H9 (cell line): ENCODE measurements around the gene MN1. TPM values are rescaled to one million over a fixed set of nuclear protein-coding genes. Genes with fewer than 3 reads are reported as not detected.

Experiments
- DNase-seq: peaks from one replicate; pipeline ENCODE4 v3.0.0-alpha.2; 2017
- H2AFZ ChIP-seq: one replicate; pipeline ENCODE4 v1.6.1; 2013; ENCODE audit warnings: mild to moderate bottlenecking, low read length, control low read depth, moderate library complexity
- H2AK5ac ChIP-seq: 2 replicates; pipeline ENCODE4 v1.6.1; 2013; ENCODE audit warnings: low read length, control low read depth, mixed read lengths; ENCODE audit not compliant: insufficient read length
- H2BK120ac ChIP-seq: one replicate; pipeline ENCODE4 v1.6.1; 2013; ENCODE audit warnings: low read depth, mild to moderate bottlenecking, low read length, control low read depth, inconsistent platforms; ENCODE audit not compliant: poor library complexity, severe bottlenecking
- H2BK12ac ChIP-seq: 2 replicates; pipeline ENCODE4 v1.6.1; 2013; ENCODE audit warnings: low read length, control low read depth, mixed read lengths, low read depth; ENCODE audit not compliant: insufficient read length
- H2BK15ac ChIP-seq: 2 replicates; pipeline ENCODE4 v1.6.1; 2013; ENCODE audit warnings: low read depth, low read length, control low read depth
- H2BK20ac ChIP-seq: one replicate; pipeline ENCODE4 v1.6.1; 2013; ENCODE audit warnings: low read depth, mild to moderate bottlenecking, low read length, control low read depth, inconsistent platforms; ENCODE audit not compliant: poor library complexity, severe bottlenecking
- H2BK5ac ChIP-seq: 2 replicates; pipeline ENCODE4 v1.6.1; 2013; ENCODE audit warnings: low read length, control low read depth, mixed read lengths; ENCODE audit not compliant: insufficient read length
- H3K14ac ChIP-seq: 2 replicates; pipeline ENCODE4 v1.6.1; 2013; ENCODE audit warnings: low read length, control low read depth; ENCODE audit not compliant: insufficient read depth
- H3K18ac ChIP-seq: 2 replicates; pipeline ENCODE4 v1.6.1; 2013; ENCODE audit warnings: low read depth, mild to moderate bottlenecking, mixed read lengths, low read length, control low read depth; ENCODE audit not compliant: insufficient read length
- H3K23ac ChIP-seq: 2 replicates; pipeline ENCODE4 v1.6.1; 2013; ENCODE audit warnings: low read length, control low read depth, mixed read lengths, low read depth; ENCODE audit not compliant: insufficient read length
- H3K23me2 ChIP-seq: 2 replicates; pipeline ENCODE4 v1.6.1; 2013; ENCODE audit warnings: low read depth, mild to moderate bottlenecking, mixed read lengths, low read length, control low read depth; ENCODE audit not compliant: insufficient read length, poor library complexity, severe bottlenecking
- H3K27ac ChIP-seq: 2 replicates; pipeline ENCODE4 v1.5.1; 2013; ENCODE audit warnings: low read length, control low read depth, mixed read lengths, low read depth; ENCODE audit not compliant: insufficient read length
- H3K27me3 ChIP-seq: 2 replicates; pipeline ENCODE4 v1.6.1; 2013; ENCODE audit warnings: low read length, control low read depth, inconsistent platforms; ENCODE audit not compliant: insufficient read depth
- H3K4ac ChIP-seq: 2 replicates; pipeline ENCODE4 v1.6.1; 2013; ENCODE audit warnings: low read depth, mild to moderate bottlenecking, control low read depth, inconsistent platforms, low read length, moderate library complexity
- H3K4me1 ChIP-seq: 2 replicates; pipeline ENCODE4 v1.6.1; 2013; ENCODE audit warnings: low read length, control low read depth, inconsistent platforms; ENCODE audit not compliant: insufficient read depth
- H3K4me2 ChIP-seq: 2 replicates; pipeline ENCODE4 v1.6.1; 2013; ENCODE audit warnings: low read length, control low read depth, mixed read lengths; ENCODE audit not compliant: insufficient read length, insufficient read depth
- H3K56ac ChIP-seq: 2 replicates; pipeline ENCODE4 v1.6.1; 2013; ENCODE audit warnings: low read depth, mild to moderate bottlenecking, mixed read lengths, low read length, control low read depth; ENCODE audit not compliant: insufficient read length
- H3K79me1 ChIP-seq: 2 replicates; pipeline ENCODE4 v1.6.1; 2013; ENCODE audit warnings: low read depth, mild to moderate bottlenecking, moderate library complexity, low read length, control low read depth, inconsistent platforms; ENCODE audit not compliant: insufficient read depth, poor library complexity, severe bottlenecking
- H3K79me2 ChIP-seq: 2 replicates; pipeline ENCODE4 v1.6.1; 2013; ENCODE audit warnings: low read length, control low read depth, inconsistent platforms; ENCODE audit not compliant: insufficient read depth
- H3K9ac ChIP-seq: 2 replicates; pipeline ENCODE4 v1.6.1; 2013; ENCODE audit warnings: low read length, control low read depth, mixed read lengths; ENCODE audit not compliant: insufficient read length; ENCODE audit errors: extremely low read depth
- H3K9me3 ChIP-seq: one replicate; pipeline ENCODE4 v1.6.1; 2013; ENCODE audit warnings: low read depth, low read length, inconsistent platforms; ENCODE audit not compliant: control insufficient read depth
- H3T11ph ChIP-seq: one replicate; pipeline ENCODE4 v1.6.1; 2013; ENCODE audit warnings: mild to moderate bottlenecking, low read length, control low read depth, inconsistent platforms
- H4K20me1 ChIP-seq: one replicate; pipeline ENCODE4 v1.6.1; 2013; ENCODE audit not compliant: control insufficient read depth, insufficient read length, insufficient read depth
- H4K5ac ChIP-seq: 2 replicates; pipeline ENCODE4 v1.6.1; 2013; ENCODE audit warnings: low read depth, mild to moderate bottlenecking, mixed read lengths, low read length, control low read depth; ENCODE audit not compliant: insufficient read length
- H4K8ac ChIP-seq: replicated peaks from 2 replicates; pipeline ENCODE4 v1.6.1; 2013; ENCODE audit warnings: low read length, control low read depth, mixed read lengths, low read depth; ENCODE audit not compliant: insufficient read length
- H4K91ac ChIP-seq: 2 replicates; pipeline ENCODE4 v1.6.1; 2013; ENCODE audit warnings: low read depth, mild to moderate bottlenecking, moderate library complexity, mixed read lengths, low read length, control low read depth; ENCODE audit not compliant: insufficient read length
- H3K27ac Mint-ChIP-seq, 3 experiments: 2 replicates in 2 of 3; 3 replicates in 1 of 3; pipeline ENCODE4 v1.8.0; 2020 to 2021; ENCODE audit warnings: mixed read lengths in 3 of 3, mild to moderate bottlenecking in 1 of 3, moderate library complexity in 1 of 3
- H3K27me3 Mint-ChIP-seq: 2 replicates; pipeline ENCODE4 v1.8.0; 2021; ENCODE audit warnings: low read depth, mild to moderate bottlenecking, moderate library complexity, mixed read lengths
- H3K36me3 Mint-ChIP-seq, 3 experiments: 2 replicates in 2 of 3; 3 replicates in 1 of 3; pipeline ENCODE4 v1.8.0; 2020 to 2021; ENCODE audit warnings: low read depth in 3 of 3, mixed read lengths in 3 of 3; ENCODE audit not compliant: insufficient read depth in 1 of 3
- H3K4me1 Mint-ChIP-seq, 2 experiments: 2 replicates each; pipeline ENCODE4 v1.8.0; 2020; ENCODE audit warnings: mixed read lengths in 2 of 2
- H3K4me3 Mint-ChIP-seq, 2 experiments: 2 replicates in 1 of 2; 3 replicates in 1 of 2; pipeline ENCODE4 v1.8.0; 2020 to 2021; ENCODE audit warnings: mild to moderate bottlenecking in 2 of 2, mixed read lengths in 2 of 2, moderate library complexity in 1 of 2
- H3K9me3 Mint-ChIP-seq, 2 experiments: 2 replicates in 1 of 2; 3 replicates in 1 of 2; pipeline ENCODE4 v1.8.0; 2020; ENCODE audit warnings: mild to moderate bottlenecking in 2 of 2, mixed read lengths in 2 of 2, moderate library complexity in 1 of 2
- WGBS: extraction: QIAGEN DNeasy Blood & Tissue Kit; methylation state at CpG from one replicate; pipeline ENCODE4 v1.1.7; 2013; ENCODE audit warnings: missing lambda C conversion rate, low lambda C conversion rate, mixed read lengths; ENCODE audit not compliant: insufficient read length; ENCODE audit errors: extremely low coverage; 5-methylcytosine and 5-hydroxymethylcytosine counted together
- total RNA-seq: library from RNA; stranded (reverse); gene quantifications from 2 replicates; pipeline ENCODE4 v1.2.1, GENCODE V29; 2021
- TF ChIP-seq, protein P1 (sequence below): fragments of 200-600 bp; sonication (generic); conservative IDR thresholded peaks from 3 replicates; pipeline ENCODE4 v1.8.0; 2021; ENCODE audit warnings: antibody characterized with exemption, mild to moderate bottlenecking

MN1 gene
- total RNA-seq, 1 experiment from 2014 or later = 2.8 TPM

DNA sequence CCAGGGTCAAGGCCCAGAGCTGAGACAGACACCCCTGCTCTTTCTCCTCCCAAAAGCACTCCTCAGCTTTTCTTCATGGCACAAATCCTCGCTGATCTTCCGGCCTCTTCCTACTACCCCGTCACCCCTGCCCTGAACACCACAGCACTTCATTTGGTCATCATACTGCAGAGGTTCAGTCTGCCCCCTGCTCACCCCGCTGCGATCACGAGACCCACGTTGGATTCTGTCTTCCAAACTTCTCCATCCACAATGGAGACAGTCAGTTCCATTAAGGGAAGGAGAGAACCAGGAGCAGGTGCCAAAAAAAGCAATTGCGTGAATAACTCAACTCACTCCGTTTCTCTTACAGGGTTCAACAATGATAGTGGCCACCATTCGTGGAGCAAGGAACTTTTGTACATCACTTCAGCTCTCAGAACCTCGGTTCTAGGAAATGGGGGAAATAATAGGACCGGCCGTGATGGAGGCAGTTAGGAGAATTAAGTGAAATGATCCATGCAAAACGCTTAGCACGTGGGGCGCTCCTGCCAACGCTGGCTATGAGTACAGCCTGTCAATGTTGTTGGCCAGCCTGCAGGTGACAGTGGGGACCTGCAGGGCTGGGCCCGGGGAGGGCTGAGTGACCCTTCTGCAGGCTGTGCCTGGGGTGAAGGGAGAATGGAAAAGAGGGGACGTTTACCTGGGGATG, 45.9 kb downstream of the MN1 start:
- no peak overlapping the region for H3T11ph ChIP-seq
- H2AK5ac ChIP-seq = no peak overlapping the region
- Mint-ChIP-seq H3K27me3 (peaks cover 3% of the 10 kb centered on the region), H3K36me3 (no peaks in the 10 kb centered on the region; a peak in 1 of 7 replicates), H3K9me3 (no peaks in the 10 kb centered on the region), H3K4me3 (no peak overlapping the region), H3K4me1 (peaks cover 20 to 25% of the 10 kb centered on the region in 2 experiments), H3K27ac (peak overlapping the region; percentile 28 to 44 (median 40); a peak in 3 of 7 replicates)
- H4K8ac ChIP-seq = no peak overlapping the region
- H4K20me1 ChIP-seq = peaks cover 2% of the 10 kb centered on the region
- H3K18ac ChIP-seq = no peak overlapping the region
- no peak overlapping the region for H3K14ac ChIP-seq
- H3K56ac ChIP-seq = no peak overlapping the region
- no peaks in the 10 kb centered on the region for H3K23me2 ChIP-seq
- no peak overlapping the region for H3K23ac ChIP-seq
- DNase-seq = no peak
- no peaks in the 10 kb centered on the region for H3K79me2 ChIP-seq
- H3K9ac ChIP-seq = no peak overlapping the region
- no peak overlapping the region for H3K4ac ChIP-seq
- no peak overlapping the region for H2BK5ac ChIP-seq
- H3K27ac ChIP-seq = no peak overlapping the region
- H2BK15ac ChIP-seq = no peak overlapping the region
- H3K27me3 ChIP-seq = no peaks in the 10 kb centered on the region
- no peak overlapping the region for H4K5ac ChIP-seq
- H2BK12ac ChIP-seq = no peak overlapping the region
- no peak overlapping the region for H3K4me2 ChIP-seq
- H2AFZ ChIP-seq = no peak overlapping the region
- H3K79me1 ChIP-seq = no peaks in the 10 kb centered on the region
- no peak overlapping the region for H2BK20ac ChIP-seq
- H3K4me1 ChIP-seq = peaks cover 6% of the 10 kb centered on the region
- no peak overlapping the region for H4K91ac ChIP-seq
- H3K9me3 ChIP-seq = no peaks in the 10 kb centered on the region
- no CpG with 5 or more reads among the region's 19 CpGs for WGBS
- no peak overlapping the region for H2BK120ac ChIP-seq
- TF ChIP-seq, protein P1, sequence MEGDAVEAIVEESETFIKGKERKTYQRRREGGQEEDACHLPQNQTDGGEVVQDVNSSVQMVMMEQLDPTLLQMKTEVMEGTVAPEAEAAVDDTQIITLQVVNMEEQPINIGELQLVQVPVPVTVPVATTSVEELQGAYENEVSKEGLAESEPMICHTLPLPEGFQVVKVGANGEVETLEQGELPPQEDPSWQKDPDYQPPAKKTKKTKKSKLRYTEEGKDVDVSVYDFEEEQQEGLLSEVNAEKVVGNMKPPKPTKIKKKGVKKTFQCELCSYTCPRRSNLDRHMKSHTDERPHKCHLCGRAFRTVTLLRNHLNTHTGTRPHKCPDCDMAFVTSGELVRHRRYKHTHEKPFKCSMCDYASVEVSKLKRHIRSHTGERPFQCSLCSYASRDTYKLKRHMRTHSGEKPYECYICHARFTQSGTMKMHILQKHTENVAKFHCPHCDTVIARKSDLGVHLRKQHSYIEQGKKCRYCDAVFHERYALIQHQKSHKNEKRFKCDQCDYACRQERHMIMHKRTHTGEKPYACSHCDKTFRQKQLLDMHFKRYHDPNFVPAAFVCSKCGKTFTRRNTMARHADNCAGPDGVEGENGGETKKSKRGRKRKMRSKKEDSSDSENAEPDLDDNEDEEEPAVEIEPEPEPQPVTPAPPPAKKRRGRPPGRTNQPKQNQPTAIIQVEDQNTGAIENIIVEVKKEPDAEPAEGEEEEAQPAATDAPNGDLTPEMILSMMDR = no peak
